NCI-H2171 (cell line): ENCODE data around the gene MBOAT1.

Experiments used
- DNase-seq: peaks from one replicate; lab custom pipeline; 2025; lab: John Stamatoyannopoulos, UW

Gene MBOAT1

DNA sequence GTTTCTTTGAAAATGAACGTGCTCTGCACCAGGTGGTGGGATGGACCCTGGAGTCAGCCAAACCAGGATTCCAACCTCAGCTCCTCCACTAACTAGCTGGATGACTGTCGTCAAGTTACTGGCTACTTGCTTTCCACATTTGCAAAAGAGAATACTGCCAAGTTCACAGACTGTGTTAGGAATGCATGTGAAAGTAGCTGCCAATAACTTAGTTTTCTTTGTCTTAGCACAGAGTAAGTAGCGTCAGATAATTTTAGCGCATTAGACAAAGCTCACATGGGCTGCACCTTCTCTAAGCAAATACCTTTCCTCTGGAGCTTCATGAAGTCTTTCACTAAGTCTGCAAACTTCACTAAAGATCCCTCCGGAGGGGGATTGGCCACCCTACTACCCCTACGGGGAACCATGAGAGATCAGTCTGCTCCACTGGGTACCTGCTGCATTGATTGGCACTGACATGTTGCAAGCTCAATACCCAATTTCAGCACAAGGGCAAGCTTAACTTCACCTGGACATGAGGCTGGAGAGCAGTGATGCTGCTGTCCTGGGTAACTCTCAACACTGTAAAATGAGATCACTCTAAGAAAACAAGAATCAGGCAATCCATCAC lies 113.9 kb downstream of the MBOAT1 start:
- no peak for DNase-seq

- no peak for DNase-seq
These were observed 115.7 kb downstream of the MBOAT1 start for GRCh38 chr6:20096536-20096935.

DNA sequence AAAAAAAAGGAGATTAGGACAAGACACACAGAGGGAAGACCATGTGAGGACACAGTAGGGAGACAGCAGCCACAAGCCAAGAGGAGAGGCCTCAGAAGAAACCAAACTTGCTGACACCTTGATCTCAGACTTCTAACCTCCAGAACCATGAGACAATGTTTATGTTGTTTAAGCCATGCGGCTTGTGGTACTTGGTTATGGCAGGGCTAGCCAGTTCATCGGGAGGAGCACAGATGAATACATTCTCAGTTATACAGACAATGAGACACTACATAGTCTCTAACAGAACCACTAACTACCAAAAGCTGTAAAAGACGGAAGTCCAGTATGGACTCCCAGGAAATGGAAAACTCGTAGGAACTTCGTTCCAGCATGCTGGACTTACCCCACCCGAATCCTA lies 116.8 kb downstream of the MBOAT1 start:
- no peak for DNase-seq

DNA sequence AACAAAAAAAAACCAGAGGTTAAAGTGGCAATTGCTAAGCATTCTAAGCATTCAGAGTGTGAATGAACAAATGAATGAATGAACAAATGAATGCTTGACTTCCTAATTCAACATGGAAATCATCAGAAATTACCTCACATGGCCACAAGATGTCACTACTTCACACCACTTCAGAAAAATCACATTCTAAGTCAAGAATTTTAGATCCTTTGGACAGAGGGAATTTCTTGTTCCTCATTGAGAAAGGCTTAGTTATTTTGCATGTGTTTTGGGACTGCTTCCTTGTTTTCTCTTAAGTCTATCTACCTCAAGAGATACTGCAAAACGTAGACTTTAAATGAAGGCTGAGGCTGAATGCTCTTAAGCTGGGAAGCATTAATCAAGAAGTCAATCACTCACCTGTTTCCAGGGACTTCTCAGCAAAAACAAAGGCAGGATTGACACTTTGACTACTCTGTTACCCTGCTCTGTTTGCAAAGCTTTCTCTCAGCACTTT lies 120.2 kb downstream of the MBOAT1 start:
- no peak for DNase-seq

- DNase-seq, result no peak
These were observed 125.3 kb downstream of the MBOAT1 start for GRCh38 chr6:20086992-20087391.

- no peak for DNase-seq
These were observed 126.5 kb downstream of the MBOAT1 start for GRCh38 chr6:20085817-20086216.

DNA sequence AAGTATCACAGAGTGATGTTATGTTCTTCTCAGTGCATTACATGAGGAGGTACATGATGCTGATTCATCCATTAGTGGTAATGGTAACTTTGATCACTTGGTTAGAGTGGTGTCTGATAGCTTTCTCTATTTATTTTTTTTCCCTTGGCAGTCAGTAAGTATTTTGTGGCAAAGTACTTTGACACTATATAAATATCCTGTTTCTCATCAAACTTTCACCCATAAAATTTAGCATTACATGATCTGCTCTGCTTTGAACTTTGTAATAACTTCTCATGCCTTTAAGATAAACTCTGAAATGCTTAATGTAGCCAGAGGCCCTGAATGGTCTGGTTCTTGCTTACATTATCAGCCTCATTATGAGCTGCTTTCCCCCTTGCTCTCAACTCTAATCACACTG lies 127.9 kb downstream of the MBOAT1 start:
- DNase-seq, result no peak

DNA sequence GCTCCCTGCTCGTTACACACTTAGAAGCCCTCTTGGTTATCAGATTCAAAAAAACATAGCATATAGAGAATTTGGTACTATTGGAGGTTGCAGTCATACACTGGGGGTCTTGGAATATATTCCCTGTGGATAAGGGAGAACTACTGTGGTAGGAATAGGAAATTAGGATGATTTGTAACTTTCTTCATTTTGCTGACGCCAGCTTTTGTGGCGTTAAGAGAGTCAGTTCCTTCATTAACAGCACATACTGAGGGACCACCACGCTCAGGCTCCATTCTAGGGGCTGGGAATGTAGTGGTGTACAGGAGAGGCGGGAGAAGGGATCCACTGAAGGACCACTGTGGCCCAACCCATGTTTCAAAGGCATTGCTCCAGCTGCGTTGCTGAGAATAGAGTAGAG lies 140.3 kb downstream of the MBOAT1 start:
- no peak for DNase-seq

DNA sequence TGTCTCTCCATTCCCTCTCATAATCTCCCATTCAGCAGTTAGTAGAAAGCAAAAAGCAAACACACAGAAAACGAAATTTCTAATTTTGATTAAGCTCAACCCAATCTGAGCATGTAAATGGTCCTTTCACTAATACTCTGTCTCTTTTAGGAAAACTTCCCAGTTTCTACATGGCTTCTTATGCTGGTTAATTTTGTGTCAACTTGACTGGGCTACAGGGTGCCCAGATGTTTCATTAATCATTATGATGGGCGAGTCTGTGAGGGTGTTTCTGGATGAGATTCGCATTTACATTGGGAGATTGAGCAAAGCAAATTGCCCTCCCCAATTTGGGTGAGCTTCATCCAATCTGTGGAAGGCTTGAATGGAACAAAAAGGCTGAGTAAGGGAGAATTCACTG lies 142.2 kb downstream of the MBOAT1 start:
- no peak for DNase-seq

DNA sequence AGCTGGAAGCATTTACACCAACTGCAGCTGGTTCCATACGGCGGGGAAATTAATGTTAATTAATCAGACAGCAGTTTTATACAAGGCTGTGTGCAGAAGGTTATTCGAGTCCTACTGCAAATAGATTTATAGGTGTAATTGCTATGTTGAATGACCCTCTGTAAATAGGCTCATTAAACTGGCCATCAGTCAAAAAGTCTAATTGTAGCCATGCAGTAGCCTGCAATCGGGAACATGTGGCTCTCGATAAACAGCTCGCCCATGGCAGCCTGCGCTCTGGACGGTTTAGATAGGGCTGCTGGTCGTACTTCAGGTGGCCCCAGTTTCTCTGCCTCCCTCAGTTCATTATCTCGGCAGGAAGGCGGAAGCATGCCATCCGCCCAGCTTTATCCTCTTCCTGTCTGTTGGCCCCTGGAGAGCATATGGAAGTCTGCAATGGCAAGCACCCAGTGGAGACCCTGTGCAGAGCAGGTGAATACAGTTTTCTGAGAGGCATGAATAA lies 143.2 kb downstream of the MBOAT1 start:
- DNase-seq, result no peak

GRCh38 chr6:20068421-20068988 lies 143.8 kb downstream of the MBOAT1 start:
- DNase-seq, result no peak

- DNase-seq, result no peak
These were observed 150.3 kb downstream of the MBOAT1 start for GRCh38 chr6:20061952-20062351.

DNA sequence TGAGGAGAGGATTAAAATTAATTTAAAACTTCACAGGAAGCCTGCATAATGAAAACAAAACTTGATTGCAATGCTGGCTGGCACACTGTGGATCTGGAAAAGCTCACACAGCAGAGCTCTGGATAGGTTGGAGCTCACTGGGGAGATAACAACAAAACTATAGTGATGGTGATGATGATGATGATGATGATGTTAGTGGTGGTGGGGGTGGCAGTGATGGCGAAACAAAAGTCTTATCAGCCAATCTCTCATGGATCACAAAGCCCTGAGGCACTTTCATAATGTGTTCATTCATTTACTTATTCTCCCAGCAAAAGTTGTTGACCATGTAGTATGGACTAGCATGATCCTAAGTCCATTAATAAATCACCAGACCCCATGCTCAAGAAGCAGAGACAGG lies 152.0 kb downstream of the MBOAT1 start:
- no peak for DNase-seq

DNA sequence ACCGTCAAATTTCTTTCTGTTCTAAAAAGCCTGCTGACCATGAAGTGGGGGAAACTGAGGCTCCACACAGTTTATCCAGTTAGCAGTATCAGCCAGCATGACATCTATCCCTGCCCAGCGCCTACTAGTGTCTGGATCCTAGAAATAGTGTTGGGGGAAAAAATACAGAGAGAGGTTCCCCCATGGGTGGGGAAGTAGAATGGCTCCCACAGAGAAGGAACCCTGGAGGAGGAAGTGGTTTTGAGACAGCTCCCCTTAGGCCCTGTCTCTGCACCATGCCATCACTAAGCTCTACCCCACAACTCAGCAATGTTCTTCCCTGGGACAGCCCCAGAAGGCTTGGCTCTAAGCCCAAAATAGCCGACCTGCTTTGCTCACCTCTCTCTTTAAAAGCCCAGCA lies 153.4 kb downstream of the MBOAT1 start:
- no peak for DNase-seq

- DNase-seq, result no peak
These were observed 154.0 kb downstream of the MBOAT1 start for GRCh38 chr6:20058121-20058905.

DNA sequence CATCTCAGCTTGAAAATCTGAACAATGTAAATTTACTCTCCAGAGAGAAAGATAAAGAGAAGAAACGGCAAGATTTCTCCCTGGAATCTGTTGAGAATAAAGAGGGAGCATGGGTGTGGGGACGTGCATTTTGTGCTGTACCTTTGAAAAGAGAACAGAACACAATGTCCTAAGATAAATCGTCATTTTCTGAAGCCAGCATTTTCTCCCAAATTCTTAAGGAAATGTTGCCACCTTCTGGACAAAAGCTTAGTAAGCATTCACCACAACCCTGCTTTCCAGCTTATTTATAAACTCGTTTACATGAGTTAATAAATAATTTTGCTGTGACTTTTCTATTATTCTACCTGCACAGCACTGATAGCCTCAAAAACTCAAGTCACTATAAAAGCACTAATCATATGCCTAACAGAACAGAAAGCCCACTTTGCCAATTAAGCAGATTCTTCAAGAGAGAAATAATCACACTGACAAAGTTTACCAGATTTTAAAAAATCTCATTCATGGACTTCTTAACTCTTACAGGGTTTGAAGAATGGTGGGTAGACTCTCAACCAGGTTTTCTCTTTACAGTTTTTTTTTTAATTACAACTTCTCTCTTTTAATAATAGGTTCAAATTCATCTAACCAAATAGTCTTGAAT lies 155.8 kb downstream of the MBOAT1 start:
- peak; percentile 80 for DNase-seq

DNA sequence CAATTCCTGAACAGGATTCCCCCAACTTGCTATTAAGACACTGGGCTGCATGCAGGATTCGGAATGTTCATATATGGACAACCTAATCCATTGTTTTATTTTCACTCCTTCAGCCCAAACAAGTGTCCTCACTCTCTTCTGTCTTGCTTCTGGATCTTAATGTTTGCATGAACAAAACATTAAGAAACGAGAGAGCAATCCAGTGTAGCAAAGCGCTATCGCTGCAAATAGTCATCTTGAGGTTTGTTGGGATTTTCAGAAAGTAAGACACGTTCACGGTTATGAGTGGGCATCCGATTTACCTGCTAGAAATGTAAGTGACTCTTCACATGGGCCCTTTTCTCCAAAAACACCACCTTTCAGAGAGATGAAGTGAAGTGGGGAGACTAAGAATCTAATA lies 156.4 kb downstream of the MBOAT1 start:
- no peak for DNase-seq
